K562 treated with DMSO at 1 percent for 4 hours (cell line): ENCODE data around the gene GORASP2. TPM values are rescaled to one million over a fixed set of nuclear protein-coding genes. Genes with fewer than 3 reads are reported as not detected.

ENCODE experiments used
- total RNA-seq: library from RNA; unstranded; fragments of 300-600 nt; gene quantifications from 2 replicates; pipeline ENCODE4 v1.2.3, GENCODE V29; 2022; ENCODE audit not compliant: insufficient read depth

The GORASP2 gene
- 93.6 and 113 TPM in 2 replicates for total RNA-seq

DNA sequence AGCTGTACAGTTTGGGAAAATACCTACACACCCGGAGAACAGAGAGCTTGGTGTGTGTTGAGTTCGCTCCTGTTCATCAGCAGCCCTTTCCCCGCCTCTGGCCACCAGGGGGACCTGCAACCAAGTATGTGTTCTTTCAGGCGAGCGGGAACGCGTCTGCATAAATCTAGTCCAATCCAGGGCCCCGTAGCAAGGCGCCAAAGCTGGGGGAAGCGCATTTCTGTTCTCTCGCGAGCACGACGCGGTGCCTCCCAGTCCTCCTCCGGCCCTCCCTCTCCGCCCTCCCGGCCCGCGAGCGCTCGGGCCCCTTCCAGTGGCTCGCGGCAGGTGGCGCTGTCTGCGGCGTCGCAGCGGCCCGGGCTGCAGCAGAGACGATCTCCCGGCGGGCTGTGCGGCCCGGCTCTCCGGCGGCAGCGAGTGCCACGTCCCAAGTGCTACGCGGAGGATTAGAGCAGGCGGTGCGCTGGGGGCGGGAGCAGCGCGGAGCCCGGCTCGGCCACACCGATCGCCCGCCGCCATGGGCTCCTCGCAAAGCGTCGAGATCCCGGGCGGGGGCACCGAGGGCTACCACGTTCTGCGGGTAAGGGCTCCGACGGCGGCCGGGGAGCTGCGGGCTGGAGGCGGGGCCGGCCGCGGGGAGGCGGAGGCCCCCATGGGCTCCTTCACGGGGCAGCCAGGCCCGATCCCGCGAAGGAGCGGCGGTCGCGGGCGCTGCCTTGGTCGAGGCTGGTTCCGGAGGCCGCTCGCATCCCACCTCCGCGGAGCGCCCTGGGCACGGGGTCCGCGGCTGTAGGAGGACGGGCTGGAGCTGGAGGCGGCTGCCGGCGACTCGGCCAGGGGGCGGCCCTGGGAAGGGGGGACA is at the start of gene GORASP2:
TSS of gene GORASP2 (plus strand) at position 430 of the 862 bp plus-strand sequence. CDS start at position 518, 88 bp downstream.

Other genes starting within 250 kb of the GORASP2 start
- gene SP5, start 213.9 kb upstream of the GORASP2 start, total RNA-seq = 4.7 and 5.8 TPM in 2 replicates
- gene ERICH2, start 158.9 kb upstream of the GORASP2 start, total RNA-seq = 6.5 and 13.3 TPM in 2 replicates
- 23.0 and 23.4 TPM in 2 replicates for gene GAD1, start 112.4 kb upstream of the GORASP2 start, total RNA-seq
- gene TLK1, start 231.6 kb downstream of the GORASP2 start, total RNA-seq = 21.8 and 22.7 TPM in 2 replicates